ENCODE data around the gene SLC24A3.

Gene SLC24A3

GRCh38 chr20:19336631-19337030, 124.2 kb downstream of the SLC24A3 start:
- Histone ChIP-seq H3K4me2 (ENCODE audit: low read length) (no peak overlapping the region), H3K27ac (ENCODE audit: low read length) (no peak overlapping the region), H3K9ac (ENCODE audit: low read length) (no peak overlapping the region), H3K36me3 (replicated peaks; ENCODE audit: low read depth, low read length) (no peaks in the 10 kb centered on the region), H3K9me3 (ENCODE audit: insufficient read depth, low read length) (no peaks in the 10 kb centered on the region), H4K20me1 (ENCODE audit: insufficient read depth, low read length) (no peaks in the 10 kb centered on the region), H3K4me3 (ENCODE audit: low read length) (no peak overlapping the region), H3K27me3 (ENCODE audit: low read depth, low read length) (peaks cover 65% of the 10 kb centered on the region), H3K79me2 (ENCODE audit: low read length) (no peaks in the 10 kb centered on the region), H2AFZ (ENCODE audit: low read depth, low read length) (no peak overlapping the region), H3K4me1 (ENCODE audit: low read length) (no peaks in the 10 kb centered on the region)
- TF ChIP-seq EZH2phosphoT487 (IDR thresholded peaks at IDR 0.05; ENCODE audit: low read depth), result no peak
- no peak for TF ChIP-seq CTCF (IDR thresholded peaks at IDR 0.05; ENCODE audit: low read depth, low read length)

- Histone ChIP-seq H3K4me2 (ENCODE audit: low read length) (no peak overlapping the region), H3K9ac (ENCODE audit: low read length) (no peak overlapping the region), H3K4me3 (ENCODE audit: low read length) (no peak overlapping the region), H2AFZ (ENCODE audit: low read depth, low read length) (no peak overlapping the region), H3K36me3 (replicated peaks; ENCODE audit: low read depth, low read length) (no peaks in the 10 kb centered on the region), H3K79me2 (ENCODE audit: low read length) (no peaks in the 10 kb centered on the region), H3K9me3 (ENCODE audit: insufficient read depth, low read length) (no peaks in the 10 kb centered on the region), H3K4me1 (ENCODE audit: low read length) (no peaks in the 10 kb centered on the region), H3K27me3 (ENCODE audit: low read depth, low read length) (peaks cover 60% of the 10 kb centered on the region), H4K20me1 (ENCODE audit: insufficient read depth, low read length) (no peaks in the 10 kb centered on the region), H3K27ac (ENCODE audit: low read length) (no peak overlapping the region)
- TF ChIP-seq EZH2phosphoT487 (IDR thresholded peaks at IDR 0.05; ENCODE audit: low read depth) (no peak), CTCF (IDR thresholded peaks at IDR 0.05; ENCODE audit: low read depth, low read length) (no peak)
These were observed 125.9 kb downstream of the SLC24A3 start for GRCh38 chr20:19338380-19338779.

- H3K27me3 ChIP-seq (ENCODE audit: low read depth, low read length), result peaks cover 66% of the 10 kb centered on the region
- no peaks in the 10 kb centered on the region for H4K20me1 ChIP-seq (ENCODE audit: insufficient read depth, low read length)
- H3K79me2 ChIP-seq (ENCODE audit: low read length), result no peaks in the 10 kb centered on the region
- H2AFZ ChIP-seq (ENCODE audit: low read depth, low read length), result no peak overlapping the region
- H3K9me3 ChIP-seq (ENCODE audit: insufficient read depth, low read length), result no peaks in the 10 kb centered on the region
- H3K4me3 ChIP-seq (ENCODE audit: low read length), result no peak overlapping the region
- no peak overlapping the region for H3K9ac ChIP-seq (ENCODE audit: low read length)
- H3K36me3 ChIP-seq (replicated peaks; ENCODE audit: low read depth, low read length), result no peaks in the 10 kb centered on the region
- no peaks in the 10 kb centered on the region for H3K4me1 ChIP-seq (ENCODE audit: low read length)
- H3K4me2 ChIP-seq (ENCODE audit: low read length), result no peak overlapping the region
- no peak overlapping the region for H3K27ac ChIP-seq (ENCODE audit: low read length)
- TF ChIP-seq CTCF (IDR thresholded peaks at IDR 0.05; ENCODE audit: low read depth, low read length), result no peak
These were observed 126.5 kb downstream of the SLC24A3 start for GRCh38 chr20:19338960-19339359.

DNA sequence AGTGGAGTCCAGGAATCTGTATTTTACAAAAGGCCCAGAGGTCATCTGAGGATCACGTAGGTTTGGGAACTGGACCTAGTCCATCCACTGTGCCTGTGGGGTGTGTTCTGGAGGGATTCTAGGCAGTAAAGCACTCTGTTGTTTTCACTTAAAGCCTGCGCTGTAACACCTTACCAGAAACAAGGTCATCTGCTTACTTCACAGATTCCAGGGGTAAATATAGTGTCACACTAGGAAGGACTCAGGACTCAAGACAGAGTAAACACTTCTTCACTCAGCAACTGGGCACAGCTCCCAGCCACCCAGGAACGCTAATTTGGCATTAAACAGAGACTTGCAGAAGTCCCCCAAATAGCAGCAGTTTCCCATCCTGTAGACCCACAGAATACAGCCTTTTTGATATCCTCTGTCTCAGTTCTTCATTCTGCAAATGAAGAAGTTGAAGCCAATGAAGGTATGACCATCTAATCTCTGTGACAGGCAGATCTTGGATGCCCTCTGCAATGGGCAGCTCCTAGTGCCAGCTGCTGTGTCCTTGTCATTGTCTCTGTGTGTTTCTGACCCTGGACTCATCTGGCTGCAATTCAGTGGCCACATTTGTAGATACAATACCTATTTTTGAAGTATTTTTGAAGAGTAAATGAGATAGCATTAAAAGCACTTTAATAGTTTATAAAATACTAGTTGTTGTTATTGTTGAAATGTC, 129.1 kb downstream of the SLC24A3 start:
- H4K20me1 ChIP-seq (ENCODE audit: insufficient read depth, low read length), result no peaks in the 10 kb centered on the region
- H3K36me3 ChIP-seq (replicated peaks; ENCODE audit: low read depth, low read length), result no peaks in the 10 kb centered on the region
- no peaks in the 10 kb centered on the region for H3K9me3 ChIP-seq (ENCODE audit: insufficient read depth, low read length)
- TF ChIP-seq CTCF (IDR thresholded peaks at IDR 0.05; ENCODE audit: low read depth, low read length) (no peak), EZH2phosphoT487 (IDR thresholded peaks at IDR 0.05; ENCODE audit: low read depth) (no peak)
- no peak overlapping the region for H3K9ac ChIP-seq (ENCODE audit: low read length)
- H3K4me2 ChIP-seq (ENCODE audit: low read length), result no peak overlapping the region
- peaks cover 71% of the 10 kb centered on the region for H3K27me3 ChIP-seq (ENCODE audit: low read depth, low read length)
- no peaks in the 10 kb centered on the region for H3K79me2 ChIP-seq (ENCODE audit: low read length)
- no peaks in the 10 kb centered on the region for H3K4me1 ChIP-seq (ENCODE audit: low read length)
- H3K27ac ChIP-seq (ENCODE audit: low read length), result no peak overlapping the region
- no peak overlapping the region for H2AFZ ChIP-seq (ENCODE audit: low read depth, low read length)
- no peak overlapping the region for H3K4me3 ChIP-seq (ENCODE audit: low read length)
